ENCODE data around the gene KLHL25.
A peak's percentile ranks its signal among the peaks of the same experiment; 100 is the strongest.

KLHL25 gene

DNA sequence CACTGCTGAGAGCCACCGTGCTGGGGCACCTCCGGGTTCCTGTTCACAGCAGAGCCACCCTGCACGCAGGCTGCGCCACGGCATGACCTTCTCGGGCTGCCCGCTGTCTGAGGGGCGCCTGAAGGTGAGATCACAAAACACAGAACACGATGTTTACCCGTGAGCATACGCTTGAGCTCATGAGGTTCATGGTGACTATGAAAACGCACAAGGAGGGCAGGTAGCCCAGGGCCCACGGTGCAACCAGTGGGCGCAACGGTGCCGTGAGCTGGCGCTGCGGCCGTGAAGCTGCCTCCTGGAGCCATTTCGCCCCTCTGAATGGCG lies 36.1 kb downstream of the KLHL25 start:
- no peak for DNase-seq

DNA sequence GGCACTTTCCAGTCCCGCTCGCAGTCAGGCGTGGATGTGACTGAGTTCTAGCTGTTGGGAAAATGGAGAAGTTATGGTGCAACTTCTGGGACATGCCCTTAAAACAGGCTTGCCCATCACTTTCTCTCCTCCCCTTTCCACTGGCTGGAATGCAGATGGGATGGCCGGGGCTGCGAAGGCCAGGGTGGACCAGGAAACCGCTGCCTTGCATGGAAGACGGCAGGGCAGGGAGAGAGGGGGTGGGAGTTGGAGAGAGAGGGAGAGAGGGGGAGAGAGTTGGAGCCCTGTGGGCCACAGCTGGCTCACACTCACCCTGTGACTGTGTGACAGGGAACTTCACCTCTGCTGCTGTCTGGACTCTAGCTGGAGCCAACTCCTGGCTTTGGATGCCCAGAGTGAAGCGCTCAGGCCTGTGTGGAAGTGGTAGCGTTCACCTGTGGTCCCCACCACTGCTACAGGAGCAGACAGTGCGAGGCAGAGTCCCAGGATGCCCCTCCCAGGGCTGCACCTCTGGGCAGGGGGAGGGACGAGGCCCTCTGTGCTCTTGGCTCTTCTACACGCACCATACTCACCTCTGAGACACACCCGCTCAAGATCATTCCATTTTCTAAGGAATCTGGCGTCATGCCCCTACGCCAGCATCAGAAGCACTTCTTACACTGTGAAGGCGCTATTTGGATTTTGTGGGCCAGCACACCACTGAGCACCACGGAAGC lies 36.6 kb downstream of the KLHL25 start:
- DNase-seq: no peak

DNA sequence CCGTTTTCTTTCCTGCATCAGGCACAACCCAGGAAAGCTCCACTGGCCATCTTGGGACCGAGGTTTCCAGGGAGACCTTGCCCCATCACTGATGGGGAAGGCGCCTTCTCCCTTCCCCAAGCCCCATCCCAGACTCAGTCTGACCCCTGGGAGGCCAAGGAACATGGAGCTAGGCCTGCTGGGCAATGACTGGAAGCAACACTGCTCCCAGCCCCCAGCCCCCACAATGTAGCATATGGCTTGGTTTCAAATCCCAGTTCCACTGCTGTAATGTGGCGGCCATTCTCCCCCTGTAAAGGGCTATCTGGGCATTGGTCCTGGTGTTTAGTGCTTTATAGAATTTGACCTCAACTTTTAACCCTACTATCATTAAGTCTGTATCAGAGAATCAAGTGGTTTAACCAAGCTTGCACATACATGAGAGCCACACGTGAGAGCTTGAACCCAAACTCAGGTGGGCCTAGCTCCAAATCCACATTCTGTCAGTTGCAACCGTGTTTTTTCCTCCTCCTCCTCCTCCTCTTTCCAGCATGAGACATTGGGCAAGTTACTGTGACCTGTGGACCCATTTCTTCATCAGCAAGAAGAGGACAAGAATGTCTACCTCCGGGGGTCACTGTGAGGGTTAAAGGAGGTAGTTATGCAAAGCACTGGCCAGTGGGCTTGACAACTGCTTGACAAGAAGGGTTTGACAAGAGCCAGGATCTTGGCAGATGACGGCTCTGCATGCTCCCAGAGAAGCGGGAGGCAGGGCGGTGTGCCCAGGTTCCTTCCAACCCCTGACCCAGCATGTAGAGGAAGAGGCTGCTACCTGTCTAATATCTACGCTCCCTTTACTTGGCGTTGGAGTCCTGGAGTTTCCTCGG lies 37.4 kb downstream of the KLHL25 start:
- no peak for DNase-seq

DNA sequence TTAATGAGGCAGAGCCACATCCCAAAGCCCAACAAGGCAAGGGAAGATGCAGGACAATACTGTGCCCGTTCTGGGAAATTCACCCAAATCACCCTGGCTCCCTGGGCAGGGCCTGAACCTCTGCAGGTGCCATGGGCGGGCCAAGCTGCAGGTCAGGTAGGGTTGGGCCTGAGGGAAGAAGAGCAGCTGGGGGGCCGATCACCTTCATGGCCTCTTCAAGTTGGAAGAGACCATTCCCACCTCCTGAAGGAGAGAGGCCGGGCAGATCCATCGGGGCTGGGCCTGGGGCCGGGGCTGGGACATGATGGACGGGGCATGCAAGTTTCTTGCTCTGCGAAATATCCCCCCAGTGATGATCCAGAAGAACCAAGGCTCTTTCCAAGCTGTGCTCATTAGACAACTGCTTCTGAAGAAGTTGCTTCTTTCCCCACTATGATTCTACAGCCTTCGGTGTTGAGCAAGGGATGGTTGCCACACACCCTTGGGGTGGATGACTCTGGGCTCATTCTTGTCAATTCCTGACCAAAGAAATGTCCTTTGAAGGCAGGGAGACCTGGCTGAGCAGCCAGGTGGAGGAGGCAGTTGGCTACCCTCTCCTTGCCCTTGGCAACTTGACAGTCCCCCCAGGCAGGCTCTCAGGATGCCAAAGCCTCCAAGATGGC lies 38.2 kb downstream of the KLHL25 start:
- DNase-seq: peak; percentile 31 to 51 (median 48)

DNA sequence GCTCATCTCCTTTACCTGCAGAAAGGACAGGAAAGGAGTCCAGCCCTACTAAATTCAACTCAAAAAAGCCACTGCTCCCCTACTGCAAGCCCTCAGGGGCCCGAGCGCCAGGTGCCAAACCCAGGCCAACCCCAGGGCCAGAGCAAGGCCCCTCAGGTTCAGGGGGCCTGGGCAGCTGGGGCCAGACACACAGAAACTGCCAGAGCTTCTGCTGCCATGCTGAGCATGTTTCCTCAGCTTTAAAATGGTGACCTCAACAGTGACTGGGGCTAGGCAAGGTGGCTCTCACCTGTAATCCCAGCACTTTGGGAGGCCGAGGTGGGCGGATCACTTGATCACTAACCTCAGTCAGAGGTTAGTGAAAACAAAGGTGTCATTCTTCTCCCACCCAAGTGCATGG lies 38.8 kb downstream of the KLHL25 start:
- DNase-seq: no peak

DNA sequence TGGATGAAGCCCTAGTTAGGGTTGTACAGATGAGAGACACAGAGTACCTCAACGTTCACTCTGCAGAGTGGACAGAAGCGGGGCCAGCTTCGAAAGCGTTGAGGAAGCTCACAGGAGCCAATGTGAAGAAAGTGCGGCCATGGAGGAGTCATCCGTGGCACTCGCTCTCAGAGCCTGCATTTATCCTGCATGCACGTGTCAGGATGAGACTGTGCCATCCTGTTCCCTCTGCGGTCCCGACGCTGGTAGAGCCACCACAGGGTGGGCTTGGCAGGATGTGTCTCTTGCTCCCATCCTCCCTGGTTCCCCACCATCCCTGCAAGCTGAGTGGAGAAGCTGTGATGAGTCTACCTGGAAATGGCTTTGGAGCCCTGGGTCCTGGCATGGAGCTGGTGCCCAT lies 39.3 kb downstream of the KLHL25 start:
- DNase-seq: no peak

DNA sequence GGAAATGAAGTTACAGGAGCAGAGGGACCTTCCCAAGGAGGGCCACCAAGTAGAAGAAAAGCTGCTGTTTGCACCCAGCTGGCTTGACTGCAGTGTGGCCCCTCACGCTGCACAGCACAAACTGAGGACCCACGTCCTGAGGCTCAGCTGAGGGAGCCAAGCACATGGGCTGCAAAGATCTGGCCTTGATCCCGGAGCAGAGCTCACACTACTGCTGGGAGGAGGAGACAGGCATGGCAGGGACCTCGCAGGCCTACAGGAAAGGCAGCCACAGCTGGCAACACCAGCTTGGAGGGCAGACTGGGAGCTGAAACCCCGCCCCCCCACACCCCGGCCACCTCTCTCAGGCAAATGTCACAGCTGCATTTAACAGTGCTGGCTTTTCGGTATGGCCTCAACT lies 39.7 kb downstream of the KLHL25 start:
- no peak for DNase-seq

DNA sequence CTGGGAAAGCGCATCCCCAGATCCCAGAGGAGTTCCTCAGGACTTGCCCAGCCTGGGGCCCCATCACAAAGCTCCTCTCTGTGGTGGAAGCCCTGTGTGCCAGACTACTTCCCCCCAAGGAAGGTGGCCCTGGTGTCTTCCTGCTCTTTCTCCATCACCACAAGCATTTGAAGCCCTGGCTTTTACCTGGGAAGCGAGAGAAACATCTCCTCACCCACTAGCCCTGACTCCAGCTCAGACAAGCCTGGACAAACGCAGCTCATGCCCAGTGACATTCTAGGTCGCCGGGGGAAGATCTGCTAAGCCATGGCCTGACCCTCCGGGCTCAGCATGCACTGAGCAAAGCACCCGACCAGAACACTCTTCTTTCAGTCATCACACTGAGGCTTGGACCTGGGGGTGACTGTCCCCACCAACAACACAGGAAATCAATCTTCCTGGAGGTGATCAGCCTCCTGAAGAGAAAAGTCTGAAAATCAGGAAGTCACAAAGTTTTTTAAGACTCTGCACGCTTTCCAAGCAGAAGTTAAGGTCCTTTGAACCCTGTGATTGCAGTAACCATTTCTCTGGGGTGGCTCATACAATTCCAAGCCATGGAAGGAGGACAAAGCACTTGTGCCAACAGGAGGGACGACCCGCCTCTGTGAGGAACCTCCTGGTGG lies 40.8 kb downstream of the KLHL25 start:
- peak in 1 of 3 donors; percentile 22 for DNase-seq

DNA sequence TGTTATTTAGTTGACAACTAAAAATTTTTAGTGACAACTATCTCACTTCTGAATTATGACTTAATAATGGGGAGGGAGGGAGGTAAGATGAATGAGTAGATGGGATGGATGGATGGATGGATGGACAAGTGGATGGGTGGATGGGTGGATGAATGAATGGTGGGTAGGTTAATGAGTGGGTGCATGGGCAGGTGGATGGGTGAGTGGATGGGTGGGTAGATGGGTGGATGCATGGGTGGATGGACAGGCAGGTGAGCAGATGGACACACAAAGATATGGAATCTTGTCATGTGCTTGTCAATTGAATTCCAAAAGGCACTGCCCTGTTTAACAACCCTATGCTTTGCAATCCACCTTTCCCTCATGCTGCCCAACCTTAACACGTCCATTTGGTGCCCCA lies 41.5 kb downstream of the KLHL25 start:
- no peak for DNase-seq

DNA sequence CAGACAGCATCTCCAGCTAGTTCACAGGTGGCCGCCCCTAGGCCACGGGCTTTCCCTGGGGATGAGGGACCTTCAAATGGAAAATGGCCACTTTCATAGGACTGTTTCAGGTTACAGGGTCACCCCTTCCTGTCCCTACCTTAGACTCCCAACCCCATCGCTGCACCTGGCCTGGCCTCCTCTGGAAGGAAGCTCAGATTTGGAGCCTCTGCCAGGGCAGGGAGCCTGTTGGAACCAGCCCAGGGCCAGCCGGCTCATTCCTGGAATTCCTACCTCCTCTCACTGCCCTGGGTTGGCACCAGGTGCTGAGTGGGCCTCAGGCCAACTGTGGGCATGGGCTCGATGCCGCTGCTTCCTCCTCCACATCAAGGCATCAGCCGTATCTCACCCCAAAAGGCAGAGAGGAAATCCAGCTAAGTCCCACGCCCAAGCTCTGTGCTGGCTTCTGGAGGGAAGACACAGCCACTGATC lies 42.2 kb downstream of the KLHL25 start:
- no peak for DNase-seq

DNA sequence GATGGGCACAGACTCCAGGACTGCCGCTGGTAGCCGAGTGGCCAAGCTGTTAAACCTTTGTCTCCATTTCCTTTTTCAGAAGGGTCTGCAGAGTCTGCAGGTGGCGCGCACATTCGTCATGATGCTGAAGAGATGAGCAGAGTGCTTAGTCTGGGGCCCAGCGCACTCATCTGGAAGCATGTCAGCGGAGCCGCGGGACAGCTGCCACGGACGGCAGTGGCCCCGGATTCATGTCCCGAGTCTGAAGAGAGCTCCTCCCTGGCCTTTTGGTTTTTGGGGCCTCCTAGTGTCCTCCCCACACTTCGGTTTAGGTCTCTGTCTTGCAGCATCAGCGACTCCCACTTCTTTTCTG lies 42.6 kb downstream of the KLHL25 start:
- no peak for DNase-seq

DNA sequence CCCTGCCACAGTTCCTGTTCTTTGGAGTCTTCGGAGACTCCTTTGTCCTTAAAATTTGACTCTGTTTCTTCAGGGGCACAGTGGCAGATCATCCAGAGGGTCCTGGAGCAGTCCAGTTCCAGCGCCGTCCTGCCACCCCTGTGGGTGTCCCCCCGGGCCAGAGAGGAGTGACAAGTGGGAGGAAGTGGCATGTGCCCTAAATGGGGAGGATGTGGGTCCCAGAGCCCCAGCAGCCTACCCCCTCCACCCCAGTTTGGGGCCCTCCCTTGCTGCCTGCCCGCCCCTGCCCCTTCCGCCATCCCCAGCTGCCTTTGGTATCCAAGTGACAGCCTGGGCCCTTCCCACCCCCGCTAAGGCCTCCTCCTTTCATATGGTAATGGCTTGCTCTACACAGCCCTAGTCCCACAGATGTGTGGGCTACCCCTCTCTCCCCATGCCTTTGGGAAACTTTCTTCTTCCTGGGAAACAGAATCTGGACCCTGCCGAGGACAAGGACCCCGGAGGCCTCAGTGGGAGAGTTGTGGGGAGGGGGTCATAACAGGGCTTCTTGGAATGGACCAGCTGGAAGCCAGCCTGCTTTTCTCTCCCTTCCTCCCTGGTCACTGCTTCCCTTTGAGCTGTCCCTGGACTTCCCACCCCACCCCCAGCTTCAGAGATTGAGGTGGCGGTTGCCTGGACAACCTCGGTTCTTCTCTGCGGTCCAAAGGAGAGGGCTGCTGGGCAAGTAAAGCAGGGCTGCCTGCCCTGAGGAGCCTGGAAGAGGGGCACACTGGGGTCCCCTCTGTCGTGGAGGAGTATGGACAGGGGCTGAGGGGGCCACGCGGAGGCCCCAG lies 43.2 kb downstream of the KLHL25 start:
- DNase-seq: no peak

DNA sequence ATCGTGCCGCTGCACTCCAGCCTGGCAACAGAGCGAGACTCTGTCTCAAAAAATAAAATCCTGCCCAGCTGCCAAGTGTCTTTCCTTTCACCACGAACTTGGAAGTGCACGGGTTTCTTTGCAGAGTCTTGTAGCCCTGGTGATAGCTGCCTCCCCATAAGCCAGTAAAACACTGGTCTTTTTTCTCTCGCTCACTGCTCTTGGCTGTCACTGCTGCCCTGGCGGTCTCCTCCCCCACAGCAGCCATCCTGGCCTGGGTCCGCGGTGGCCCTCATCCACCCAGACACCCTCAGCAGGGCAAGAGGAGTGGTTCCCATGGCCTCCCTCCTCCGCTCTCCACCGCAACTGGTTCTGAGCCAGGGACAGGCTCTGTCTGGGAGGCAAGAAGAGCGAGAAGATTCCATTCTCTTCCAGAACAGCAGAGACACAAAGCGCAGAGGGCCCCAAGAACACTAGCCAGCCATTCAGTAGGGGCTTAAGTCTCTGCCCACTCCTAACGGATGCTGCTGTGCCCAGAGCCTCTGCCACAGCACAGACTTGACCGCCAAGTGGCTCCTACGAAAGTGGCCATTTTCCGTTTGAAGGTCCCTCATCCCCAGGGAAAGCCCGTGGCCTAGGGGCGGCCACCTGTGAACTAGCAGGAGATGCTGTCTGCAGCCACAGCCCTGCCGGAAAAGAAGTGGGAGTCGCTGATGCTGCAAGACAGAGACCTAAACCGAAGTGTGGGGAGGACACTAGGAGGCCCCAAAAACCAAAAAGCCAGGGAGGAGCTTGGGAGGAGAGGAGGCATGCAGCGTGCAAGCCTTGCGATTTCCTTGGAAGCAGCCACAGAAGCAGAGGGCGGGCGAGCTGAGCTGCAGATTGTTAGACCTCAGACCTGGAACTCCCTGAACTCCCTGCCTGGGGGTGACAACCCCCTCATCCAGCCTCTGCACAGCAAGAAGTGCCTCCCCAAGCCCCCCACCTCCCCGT lies 44.1 kb downstream of the KLHL25 start:
- no peak for DNase-seq

DNA sequence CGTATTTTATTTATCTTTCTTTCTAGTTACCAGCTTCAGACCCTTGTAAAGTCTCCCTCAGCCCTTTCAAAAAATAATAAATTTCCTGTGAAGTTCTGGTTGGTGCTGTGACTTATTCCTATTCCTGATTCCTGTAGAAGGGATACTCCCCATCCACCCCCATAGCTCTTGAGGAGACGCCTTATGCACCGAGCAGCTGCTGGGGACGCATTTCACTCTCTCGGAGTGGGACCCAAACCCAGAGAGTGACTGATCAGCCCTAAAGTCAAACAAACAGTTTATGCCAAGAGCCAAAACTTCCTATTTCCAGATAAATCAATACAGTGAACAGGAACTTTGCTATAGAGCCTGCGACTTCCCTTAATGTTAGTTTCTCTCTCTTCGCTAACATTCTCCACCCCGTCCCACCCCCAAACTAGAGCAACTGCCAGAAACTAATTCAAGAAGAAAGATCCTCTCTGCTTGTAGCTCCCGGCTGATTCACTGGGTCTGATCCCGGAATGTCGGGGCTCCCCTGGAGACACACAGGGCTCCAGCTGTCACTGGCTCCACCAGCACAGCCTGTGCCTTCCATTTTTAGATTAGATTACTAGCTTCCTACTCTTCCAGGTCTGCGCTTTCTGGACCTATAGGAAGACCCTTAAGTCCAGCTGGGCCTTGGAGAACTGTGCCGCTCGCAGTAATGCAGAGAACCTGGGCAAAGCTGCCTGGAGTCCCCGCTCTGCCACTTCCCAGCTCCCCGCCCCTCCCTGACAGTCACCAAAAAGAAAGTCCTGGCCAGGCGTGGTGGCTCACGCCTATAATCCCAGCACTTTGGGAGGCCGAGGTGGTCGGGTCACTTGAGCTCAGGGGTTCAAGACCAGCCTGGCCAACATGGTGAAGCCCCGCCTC lies 45.2 kb downstream of the KLHL25 start:
- DNase-seq: no peak

DNA sequence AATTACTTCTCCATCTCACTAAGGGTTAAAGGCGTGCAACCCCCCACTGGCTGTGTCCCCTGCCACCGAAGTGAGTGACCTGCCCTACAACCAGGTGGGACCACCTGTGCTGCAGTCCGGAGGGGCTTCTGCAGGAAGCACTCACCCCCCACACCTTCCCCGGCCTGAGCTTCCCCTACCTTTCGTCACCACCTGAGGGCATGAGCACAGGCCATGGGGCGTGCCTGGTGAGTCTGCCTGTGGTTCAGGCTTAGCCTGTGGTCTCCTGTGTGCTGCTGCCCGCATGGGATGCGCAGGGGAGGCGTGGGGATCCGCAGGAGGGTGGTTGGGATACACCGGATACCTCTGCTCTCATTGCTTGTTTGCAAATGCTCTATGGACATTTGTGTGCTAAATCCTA lies 46.0 kb downstream of the KLHL25 start:
- no peak for DNase-seq

DNA sequence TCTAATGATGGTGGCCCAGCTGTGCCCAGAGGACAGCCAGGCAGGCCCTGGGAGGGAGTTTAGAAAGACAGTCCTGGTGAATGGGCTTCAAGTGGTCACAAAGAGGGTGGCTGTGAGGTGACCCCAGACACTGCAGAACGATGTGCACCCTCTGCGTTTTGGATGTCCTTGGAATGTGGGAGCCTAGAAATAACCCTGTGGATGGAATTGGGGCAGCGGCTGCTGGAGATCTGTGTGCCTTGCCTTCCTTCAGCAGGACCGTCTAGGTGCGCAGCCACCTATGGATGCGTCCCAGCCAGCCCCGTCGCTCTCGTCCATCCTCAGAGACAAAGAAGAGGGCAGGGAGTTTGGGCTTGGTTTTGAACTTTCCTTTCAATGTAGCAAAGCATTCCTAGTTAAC lies 46.5 kb downstream of the KLHL25 start:
- no peak for DNase-seq

DNA sequence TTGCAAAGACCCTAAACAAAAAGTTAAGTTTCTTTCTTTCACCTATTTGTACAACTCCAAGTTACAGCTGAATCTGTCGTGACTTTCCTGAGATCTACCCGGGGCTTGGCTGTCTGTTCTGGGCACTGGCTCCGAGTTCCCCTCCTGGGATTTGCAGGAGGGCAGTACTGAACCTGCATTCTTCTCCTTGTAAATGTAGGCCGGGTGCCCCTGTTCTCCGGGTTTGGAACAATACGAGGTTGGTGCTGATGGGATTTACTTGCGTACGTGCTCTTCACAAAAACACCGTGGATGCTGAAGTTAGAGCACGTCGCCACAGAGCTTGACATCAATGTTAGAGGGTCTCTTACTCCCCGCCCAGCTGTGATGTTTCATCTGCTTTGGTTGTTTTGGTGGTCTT lies 48.1 kb downstream of the KLHL25 start:
- DNase-seq: no peak

DNA sequence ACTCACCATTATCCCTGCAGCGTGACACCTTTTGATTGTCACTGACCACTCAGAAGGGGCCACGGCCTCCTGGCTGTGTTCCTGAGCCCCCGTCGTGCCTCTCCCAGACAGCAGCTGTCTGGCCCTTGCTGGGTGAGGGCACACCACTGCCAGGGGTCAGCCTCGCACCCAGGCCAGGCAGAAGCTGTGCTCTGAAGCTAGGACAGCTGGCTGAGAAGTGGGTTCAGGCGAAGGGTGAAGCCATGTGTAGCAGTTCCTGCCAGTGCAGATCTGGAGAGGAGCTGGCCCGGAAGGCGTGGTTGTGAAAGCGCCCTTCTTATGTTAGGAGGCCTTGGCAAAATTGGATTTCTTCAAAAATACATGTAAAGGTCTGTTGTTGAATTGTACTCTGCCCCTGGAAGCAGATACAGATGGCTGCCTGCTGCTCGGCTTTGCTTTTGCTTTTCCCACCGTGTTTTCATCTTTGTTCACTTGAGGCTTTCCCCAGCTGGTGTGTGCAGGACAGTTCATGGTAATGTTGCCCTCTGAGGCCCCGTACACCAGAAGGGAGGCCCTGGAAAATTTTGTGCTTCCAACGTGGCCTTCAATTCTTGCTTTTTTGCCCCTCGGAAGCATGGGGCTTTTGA lies 49.1 kb downstream of the KLHL25 start:
- no peak for DNase-seq

DNA sequence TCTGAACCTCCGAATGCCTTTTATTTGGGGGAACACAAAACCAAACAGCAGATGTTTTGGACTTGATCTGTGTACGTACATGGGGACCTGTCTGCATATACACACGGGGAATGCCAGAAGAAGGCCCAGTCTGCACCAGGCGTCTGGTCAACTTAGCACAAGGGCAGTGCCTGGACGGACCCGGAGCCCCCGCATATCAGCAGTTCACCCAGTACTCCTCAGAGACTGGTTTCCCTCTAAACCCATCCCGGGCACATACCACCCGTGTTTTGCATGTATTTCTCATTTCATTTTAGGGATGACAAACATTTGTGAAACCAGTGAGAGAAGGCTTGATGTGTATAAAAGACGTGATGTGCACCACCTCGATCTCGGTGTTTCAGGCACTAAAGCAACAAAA lies 49.7 kb downstream of the KLHL25 start:
- no peak for DNase-seq

DNA sequence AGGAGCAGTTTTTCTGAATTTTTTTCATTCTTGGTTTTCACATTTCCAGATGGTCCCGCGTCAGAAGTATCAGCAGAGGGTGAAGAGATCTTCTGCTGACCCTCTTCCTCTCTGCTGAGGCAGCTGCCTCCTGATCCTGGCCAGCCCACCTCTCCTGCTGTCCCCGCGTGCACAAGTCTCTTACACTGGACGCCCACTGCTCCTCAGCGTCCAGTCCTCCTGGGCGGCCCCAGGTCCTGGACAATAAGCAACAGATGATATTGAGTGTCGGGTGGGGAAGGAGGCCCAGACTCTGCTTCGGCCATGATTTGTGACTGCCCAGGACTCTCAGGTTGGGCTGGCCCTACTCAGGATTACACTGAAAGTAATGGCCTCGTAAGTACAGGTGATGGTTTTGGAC lies 50.1 kb downstream of the KLHL25 start:
- DNase-seq: no peak

Data from suppressor macrophage treated with lipopolysaccharide for 1 hour (primary cell).